HFFc6 (cell line): ENCODE data around the gene EFL1. TPM values are rescaled to one million over a fixed set of nuclear protein-coding genes. Genes with fewer than 3 reads are reported as not detected.
"Not testable (repeated sequence)": the region's sequence is repeated elsewhere in the genome, so short reads cannot be mapped to it uniquely, and the experiment has no call there.

Experiments
- DNase-seq: peaks from one replicate; pipeline ENCODE4 v3.0.0-alpha.2; 2018
- H3K27ac Mint-ChIP-seq: 2 replicates; pipeline ENCODE4 v1.8.0; 2020; ENCODE audit warnings: mild to moderate bottlenecking, mixed read lengths
- H3K27me3 Mint-ChIP-seq: 2 replicates; pipeline ENCODE4 v1.8.0; 2021; ENCODE audit warnings: mild to moderate bottlenecking, moderate library complexity, mixed read lengths; ENCODE audit not compliant: insufficient read depth
- H3K36me3 Mint-ChIP-seq: 2 replicates; pipeline ENCODE4 v1.8.0; 2021; ENCODE audit warnings: low read depth, mixed read lengths
- H3K4me1 Mint-ChIP-seq: 2 replicates; pipeline ENCODE4 v1.8.0; 2020; ENCODE audit warnings: low read depth, mixed read lengths
- H3K4me3 Mint-ChIP-seq: 2 replicates; pipeline ENCODE4 v1.8.0; 2020; ENCODE audit warnings: mild to moderate bottlenecking, moderate library complexity, mixed read lengths
- H3K9me3 Mint-ChIP-seq: 2 replicates; pipeline ENCODE4 v1.8.0; 2020; ENCODE audit warnings: mild to moderate bottlenecking, mixed read lengths
- total RNA-seq, 6 experiments: library from RNA; stranded (reverse); fragmentation: NEBNext Ultra II Directional; extraction: Animal tissue kit (Norgen Biotek cat#: 25700); gene quantifications; 2 replicates in 1 of 6; 3 replicates in 5 of 6; pipeline ENCODE4 v1.2.3, GENCODE V29; 2021
- TF ChIP-seq, protein P1 (sequence below): fragments of 200-600 bp; sonication (generic); IDR thresholded peaks from 2 replicates; pipeline ENCODE4 v1.5.0; 2021; ENCODE audit warnings: antibody characterized with exemption, mild to moderate bottlenecking

The EFL1 gene
- total RNA-seq, 6 experiments from 2014 or later, result 14.3 to 20.5 (median 18.5) TPM

DNA sequence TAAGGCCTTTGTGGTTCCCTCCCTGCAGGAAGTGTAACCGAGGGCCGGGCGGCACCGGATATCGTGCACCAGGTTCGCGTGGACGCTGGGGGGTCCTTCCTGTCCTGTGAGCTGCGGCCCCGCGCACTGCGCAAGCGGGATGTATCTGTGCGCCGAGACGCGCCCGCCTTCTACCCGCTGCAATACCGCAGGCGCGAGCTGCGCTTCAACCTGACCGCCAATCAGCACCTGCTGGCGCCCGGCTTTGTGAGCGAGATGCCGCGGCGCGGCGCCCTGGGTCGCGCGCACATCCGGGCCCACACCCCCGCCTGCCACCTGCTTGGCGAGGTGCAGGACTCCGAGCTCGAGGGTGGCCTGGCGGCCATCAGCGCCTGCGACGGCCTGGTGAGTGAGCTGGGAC is 36.0 kb upstream of the EFL1 start:
- Mint-ChIP-seq H3K36me3 (no peaks in the 10 kb centered on the region), H3K4me1 (peaks cover 13% of the 10 kb centered on the region), H3K27ac (no peak overlapping the region), H3K9me3 (no peaks in the 10 kb centered on the region), H3K4me3 (no peak overlapping the region), H3K27me3 (peaks cover 15% of the 10 kb centered on the region)
- DNase-seq, result no peak
- TF ChIP-seq, protein P1, sequence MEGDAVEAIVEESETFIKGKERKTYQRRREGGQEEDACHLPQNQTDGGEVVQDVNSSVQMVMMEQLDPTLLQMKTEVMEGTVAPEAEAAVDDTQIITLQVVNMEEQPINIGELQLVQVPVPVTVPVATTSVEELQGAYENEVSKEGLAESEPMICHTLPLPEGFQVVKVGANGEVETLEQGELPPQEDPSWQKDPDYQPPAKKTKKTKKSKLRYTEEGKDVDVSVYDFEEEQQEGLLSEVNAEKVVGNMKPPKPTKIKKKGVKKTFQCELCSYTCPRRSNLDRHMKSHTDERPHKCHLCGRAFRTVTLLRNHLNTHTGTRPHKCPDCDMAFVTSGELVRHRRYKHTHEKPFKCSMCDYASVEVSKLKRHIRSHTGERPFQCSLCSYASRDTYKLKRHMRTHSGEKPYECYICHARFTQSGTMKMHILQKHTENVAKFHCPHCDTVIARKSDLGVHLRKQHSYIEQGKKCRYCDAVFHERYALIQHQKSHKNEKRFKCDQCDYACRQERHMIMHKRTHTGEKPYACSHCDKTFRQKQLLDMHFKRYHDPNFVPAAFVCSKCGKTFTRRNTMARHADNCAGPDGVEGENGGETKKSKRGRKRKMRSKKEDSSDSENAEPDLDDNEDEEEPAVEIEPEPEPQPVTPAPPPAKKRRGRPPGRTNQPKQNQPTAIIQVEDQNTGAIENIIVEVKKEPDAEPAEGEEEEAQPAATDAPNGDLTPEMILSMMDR, result no peak

DNA sequence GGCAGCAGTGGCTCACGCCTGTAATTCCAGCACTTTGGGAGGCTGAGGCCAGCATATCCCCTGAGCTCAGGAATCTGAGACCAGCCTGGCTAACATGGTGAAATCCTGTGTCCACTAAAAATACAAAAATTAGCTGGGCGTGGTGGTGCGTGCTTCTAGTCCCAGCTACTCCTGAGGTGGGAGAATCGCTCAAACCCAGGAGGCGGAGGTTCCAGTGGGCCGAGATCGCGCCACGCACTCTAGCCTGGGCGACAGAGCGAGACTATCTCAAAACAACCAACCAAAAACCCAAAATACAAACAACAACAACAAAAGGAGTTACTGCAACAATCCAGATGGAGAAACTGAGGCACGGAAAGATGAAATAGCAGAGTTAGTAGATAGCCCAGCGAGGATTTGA is 35.5 kb upstream of the EFL1 start:
- H3K4me3 Mint-ChIP-seq, result no peak overlapping the region
- peaks cover 13% of the 10 kb centered on the region for H3K4me1 Mint-ChIP-seq
- no peaks in the 10 kb centered on the region for H3K9me3 Mint-ChIP-seq
- H3K36me3 Mint-ChIP-seq, result no peaks in the 10 kb centered on the region
- peaks cover 11% of the 10 kb centered on the region for H3K27me3 Mint-ChIP-seq
- DNase-seq, result no peak
- no peak overlapping the region for H3K27ac Mint-ChIP-seq
- TF ChIP-seq, protein P1, result no peak

DNA sequence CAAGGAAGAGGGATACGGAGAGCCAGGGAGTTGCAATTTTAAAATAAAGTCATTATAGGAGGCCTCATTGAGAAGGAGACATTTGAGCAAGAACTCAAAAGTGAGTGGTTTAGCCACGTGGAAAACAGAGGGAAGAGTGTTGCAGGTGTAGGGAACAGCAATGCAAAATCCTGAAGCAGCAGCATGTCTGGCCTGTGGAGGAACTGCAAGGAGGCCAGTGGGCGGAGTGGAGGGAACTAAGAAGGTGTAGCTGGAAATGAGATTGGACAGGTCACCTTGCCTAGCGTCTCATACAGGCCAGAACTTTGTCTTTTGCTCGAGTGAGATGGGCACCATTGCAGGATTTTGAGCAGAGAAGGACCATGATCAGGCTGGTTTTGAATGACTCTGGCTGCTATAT is 35.0 kb upstream of the EFL1 start:
- Mint-ChIP-seq H3K9me3 (no peaks in the 10 kb centered on the region), H3K4me1 (peaks cover 13% of the 10 kb centered on the region), H3K4me3 (no peak overlapping the region), H3K27ac (no peak overlapping the region), H3K36me3 (no peaks in the 10 kb centered on the region), H3K27me3 (peaks cover 6% of the 10 kb centered on the region)
- TF ChIP-seq, protein P1, result no peak
- no peak for DNase-seq

DNA sequence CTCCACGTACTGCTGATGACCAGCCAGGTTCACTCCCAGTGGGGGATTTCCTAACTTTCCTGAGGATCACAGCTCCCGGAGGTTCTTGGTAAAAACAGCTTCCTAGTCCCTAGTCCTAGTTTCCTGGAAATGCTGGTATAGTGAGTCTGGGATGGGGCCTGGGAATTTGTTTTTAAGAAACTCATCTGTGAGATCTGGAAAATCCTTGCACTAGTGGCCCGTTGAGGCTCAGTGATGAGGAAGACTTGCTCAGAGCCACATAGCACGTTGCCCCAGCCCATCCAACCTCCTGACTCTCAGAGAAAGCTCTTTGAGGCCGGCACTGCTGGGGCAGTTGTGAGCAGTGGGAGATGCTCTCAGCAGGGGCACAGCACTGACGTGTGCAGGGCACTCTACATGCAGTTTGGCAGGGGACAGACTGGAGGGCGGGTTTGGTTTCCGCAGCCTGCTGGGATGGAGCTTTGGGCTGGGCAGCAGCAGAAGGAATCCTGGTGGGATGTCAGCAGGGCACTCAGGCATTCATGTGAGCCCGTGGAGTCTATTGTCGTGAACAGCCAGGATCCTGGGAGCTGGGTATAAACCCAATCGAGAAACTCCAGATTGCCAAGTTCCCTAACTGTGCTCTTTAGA is 31.6 kb upstream of the EFL1 start:
- H3K4me1 Mint-ChIP-seq, result no peaks in the 10 kb centered on the region
- no peaks in the 10 kb centered on the region for H3K36me3 Mint-ChIP-seq
- DNase-seq, result no peak
- H3K4me3 Mint-ChIP-seq, result no peak overlapping the region
- H3K27me3 Mint-ChIP-seq, result peaks cover 3% of the 10 kb centered on the region
- H3K27ac Mint-ChIP-seq, result no peak overlapping the region
- TF ChIP-seq, protein P1, result no peak
- H3K9me3 Mint-ChIP-seq, result no peaks in the 10 kb centered on the region

DNA sequence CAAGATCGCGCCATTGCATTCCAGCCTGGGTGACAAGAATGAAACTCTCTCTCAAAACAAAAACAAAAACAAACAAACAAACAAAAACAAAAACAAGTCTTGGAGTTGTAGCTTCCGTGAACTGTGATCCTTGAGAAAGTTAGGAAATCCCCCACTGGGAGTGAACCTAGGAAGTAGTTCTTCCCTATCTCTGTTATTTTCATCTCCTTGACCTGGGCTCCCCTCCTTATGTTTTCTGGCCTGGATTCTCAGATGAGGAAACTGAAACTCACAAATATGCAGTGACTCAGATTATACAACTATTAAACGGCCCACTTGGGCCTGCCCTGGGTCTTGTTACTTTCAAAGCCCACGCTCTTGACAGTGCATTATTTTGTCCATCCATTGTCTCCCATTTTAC is 29.7 kb upstream of the EFL1 start:
- Mint-ChIP-seq H3K9me3 (no peaks in the 10 kb centered on the region; the same call in 1 of the 2 replicates), H3K27me3 (peaks cover 4% of the 10 kb centered on the region), H3K4me1 (no peaks in the 10 kb centered on the region), H3K36me3 (no peaks in the 10 kb centered on the region), H3K4me3 (no peak overlapping the region), H3K27ac (no peak overlapping the region)
- no peak for DNase-seq
- TF ChIP-seq, protein P1, result no peak

DNA sequence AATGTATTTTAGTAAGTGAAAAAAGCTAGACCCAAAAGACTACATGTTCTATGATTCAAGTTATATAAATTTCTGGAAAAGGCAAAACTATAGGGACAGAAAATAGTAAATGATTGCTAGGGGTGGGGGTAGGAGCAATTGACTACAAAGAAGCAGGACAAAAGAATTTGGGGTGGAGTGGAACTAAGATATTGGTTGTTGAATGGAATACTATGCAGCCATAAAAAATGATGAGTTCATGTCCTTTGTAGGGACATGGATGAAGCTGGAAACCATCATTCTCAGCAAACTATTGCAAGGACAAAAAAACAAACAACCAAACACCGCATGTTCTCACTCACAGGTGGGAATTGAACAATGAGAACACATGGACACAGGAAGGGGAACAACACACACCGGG is 25.7 kb upstream of the EFL1 start:
- not testable (repeated sequence) for H3K27me3 Mint-ChIP-seq, H3K4me1 Mint-ChIP-seq, H3K9me3 Mint-ChIP-seq, H3K27ac Mint-ChIP-seq, H3K4me3 Mint-ChIP-seq, DNase-seq, H3K36me3 Mint-ChIP-seq

DNA sequence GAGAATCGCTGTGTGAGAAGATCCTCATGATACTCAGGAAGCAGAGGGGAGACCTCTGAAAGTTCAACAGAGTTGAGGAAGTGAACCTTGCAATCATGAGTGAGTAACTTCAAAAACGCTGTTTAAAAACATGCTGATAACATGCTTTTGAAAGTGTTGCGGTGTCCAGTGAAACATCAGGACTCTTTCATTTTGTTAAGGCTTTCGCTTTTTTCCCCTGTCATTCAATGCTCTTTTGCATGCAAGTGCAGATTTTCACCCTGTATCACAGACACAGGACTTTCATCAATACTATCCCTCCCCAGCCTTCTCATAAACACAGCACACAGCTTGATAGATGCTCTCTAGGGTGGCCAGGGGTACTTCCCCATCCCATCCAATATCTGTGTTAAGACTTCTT is 23.9 kb upstream of the EFL1 start:
- not testable (repeated sequence) for H3K4me3 Mint-ChIP-seq, DNase-seq, H3K27me3 Mint-ChIP-seq, H3K27ac Mint-ChIP-seq, H3K36me3 Mint-ChIP-seq, H3K9me3 Mint-ChIP-seq, H3K4me1 Mint-ChIP-seq

DNA sequence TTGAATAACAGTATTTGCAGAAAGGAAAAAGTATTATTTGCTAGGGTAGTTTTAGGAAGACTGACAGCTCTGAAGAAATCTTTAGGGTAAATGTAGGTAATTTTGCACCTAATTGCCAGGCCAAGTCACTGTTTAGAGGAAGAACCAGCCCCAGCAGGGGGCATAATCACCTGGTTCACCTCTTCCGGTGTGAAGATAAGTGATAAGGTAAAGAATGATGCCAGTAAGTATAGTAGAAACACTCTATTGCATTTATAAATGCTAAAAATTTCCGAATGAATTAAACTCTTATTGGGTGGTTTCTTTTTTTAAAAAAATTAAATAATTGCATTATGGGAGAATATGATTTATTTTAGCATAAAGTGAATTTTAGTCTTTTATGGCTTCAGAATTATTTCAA is 21.8 kb upstream of the EFL1 start:
- not testable (repeated sequence) for H3K36me3 Mint-ChIP-seq, H3K9me3 Mint-ChIP-seq, H3K4me3 Mint-ChIP-seq, H3K4me1 Mint-ChIP-seq, H3K27me3 Mint-ChIP-seq, DNase-seq, H3K27ac Mint-ChIP-seq

DNA sequence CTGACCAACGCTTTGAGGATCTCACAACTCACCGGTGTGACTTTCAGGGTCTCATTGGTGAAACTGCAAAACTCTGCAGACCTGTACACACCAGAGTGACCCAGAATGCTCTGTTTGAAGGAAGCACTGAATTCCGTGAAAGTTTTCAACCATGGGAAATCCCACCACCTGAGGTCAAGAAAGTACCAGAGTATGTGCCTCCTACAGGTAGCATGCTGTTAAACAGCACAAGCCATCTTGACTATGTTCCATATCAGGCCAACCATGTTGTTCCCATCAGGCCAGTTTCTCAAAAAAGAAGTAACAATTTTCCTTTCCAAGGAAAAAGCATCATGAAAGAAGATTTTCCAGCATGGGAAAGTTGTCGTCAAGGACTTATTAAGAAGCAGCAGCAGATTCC is 19.9 kb upstream of the EFL1 start:
- not testable (repeated sequence) for H3K36me3 Mint-ChIP-seq, DNase-seq, H3K4me1 Mint-ChIP-seq, H3K4me3 Mint-ChIP-seq, H3K27ac Mint-ChIP-seq, H3K9me3 Mint-ChIP-seq, H3K27me3 Mint-ChIP-seq
